Pancreas (tissue), 10 donors: ENCODE data around the gene SRP19. TPM values are rescaled to one million over a fixed set of nuclear protein-coding genes. Genes with fewer than 3 reads are reported as not detected.

Experiments
- ATAC-seq, 4 donors: fragments of 200-7000 bp; cut with Tn5 transposase; one replicate each; pipeline versions ENCODE4 v1.8.0 to v1.9.1; 2020; ENCODE audit warnings: mild to moderate bottlenecking in 4 of 4, moderate library complexity in 4 of 4
- DNase-seq, 6 donors: peaks; one replicate each; pipeline ENCODE4 v3.0.0-alpha.2; 2020
- FAIRE-seq: peaks from 2 replicates; lab custom pipeline; 2012; peaks lifted over from hg19 to GRCh38; lab: Jason Lieb, UNC
- H3K27ac ChIP-seq, 4 donors: fragments of 200-600 bp; sonication (generic); 1 replicate in 3 of 4; 2 replicates in 1 of 4; pipeline versions ENCODE4 v1.5.0 to v1.8.0; 2020
- H3K27me3 ChIP-seq, 4 donors: fragments of 200-600 bp; one replicate each; pipeline ENCODE4 v1.8.0; 2021
- H3K36me3 ChIP-seq, 3 donors: fragments of 200-600 bp; sonication (generic) in 1 of 3; one replicate each; pipeline versions ENCODE4 v1.5.0 to v1.8.0; 2020 to 2021
- H3K4me1 ChIP-seq, 3 donors: fragments of 200-600 bp; one replicate each; pipeline ENCODE4 v1.8.0; 2021
- H3K4me3 ChIP-seq, 4 donors: fragments of 200-600 bp; sonication (generic) in 2 of 4; one replicate each; pipeline versions ENCODE4 v1.5.0 to v1.8.0; 2020 to 2021
- H3K9me3 ChIP-seq, 4 donors: fragments of 200-600 bp; one replicate each; pipeline ENCODE4 v1.8.0; 2021
- WGBS, 2 donors: extraction: QIAGEN DNeasy Blood & Tissue Kit; methylation state at CpG; one replicate each; pipeline ENCODE4 v1.1.7; 2013; 5-methylcytosine and 5-hydroxymethylcytosine counted together
- intact Hi-C, 3 donors: fragments of 100-400 bp; cut with DNase I; formaldehyde crosslinking; loops; one replicate each; pipeline versions ENCODE4 v1.11.1 to v1.14.2; 2022
- polyA plus RNA-seq, 2 donors: library from polyadenylated mRNA; stranded (reverse); fragments of 200-250 nt; gene quantifications; one replicate each; pipeline ENCODE4 v1.2.3, GENCODE V29; 2013
- total RNA-seq, 6 donors: library from RNA; stranded (reverse); fragmentation: NEBNext Ultra II Directional in 4 of 6; extraction: Animal tissue kit (Norgen Biotek cat#: 25700) in 4 of 6; gene quantifications; one replicate each; pipeline versions ENCODE4 v1.2.1 to v1.2.4, GENCODE V29; 2021 to 2023
- TF ChIP-seq, protein P1 (sequence below), 4 donors: fragments of 200-600 bp; sonication (generic) in 3 of 4; IDR thresholded peaks; one replicate each; pipeline versions ENCODE4 v1.5.0 to v1.8.0; 2021; ENCODE audit warnings: antibody characterized with exemption in 4 of 4
- donor health status: healthy with polysubstance abuse.
- donor health status: DM: no; HTN: no; CAD: no; lungs with moderate emphysema.
- donor health status: DM: no; HTN: no; CAD: no.
- donor health status: control.
- donor health status: control.
- donor health status: Bipolar disorder and iron deficiency.
- donor health status: DM: yes; HTN: yes; CAD: no.
- donor health status: DM: no; HTN: no; CAD: no.
- donor health status: DM: no; HTN: no; CAD: no.
- donor health status: DM: yes; HTN: yes; CAD: no.

SRP19 gene
- total and polyA plus RNA-seq, 8 donors, result 12.4 to 72.4 (median 22.1) TPM

DNA sequence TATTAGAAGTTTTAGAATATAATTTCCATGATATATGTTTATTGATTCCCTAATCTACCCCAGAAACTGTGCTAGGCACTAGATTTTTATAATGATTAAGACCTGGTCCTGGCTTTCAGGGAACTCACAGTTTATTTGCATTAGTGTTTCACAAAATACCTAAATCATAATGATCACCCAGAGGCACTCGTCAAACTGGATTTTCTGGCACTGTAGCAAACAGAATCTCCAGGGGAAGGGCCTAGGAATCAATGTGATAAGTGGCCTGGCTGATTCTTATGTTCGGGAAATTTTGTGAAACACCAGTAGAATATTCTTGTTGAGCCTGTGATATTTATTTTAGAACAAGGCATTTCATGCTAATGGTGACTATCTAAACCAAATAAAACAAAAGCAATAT is 37.4 kb upstream of the SRP19 start:
- TF ChIP-seq, protein P1, sequence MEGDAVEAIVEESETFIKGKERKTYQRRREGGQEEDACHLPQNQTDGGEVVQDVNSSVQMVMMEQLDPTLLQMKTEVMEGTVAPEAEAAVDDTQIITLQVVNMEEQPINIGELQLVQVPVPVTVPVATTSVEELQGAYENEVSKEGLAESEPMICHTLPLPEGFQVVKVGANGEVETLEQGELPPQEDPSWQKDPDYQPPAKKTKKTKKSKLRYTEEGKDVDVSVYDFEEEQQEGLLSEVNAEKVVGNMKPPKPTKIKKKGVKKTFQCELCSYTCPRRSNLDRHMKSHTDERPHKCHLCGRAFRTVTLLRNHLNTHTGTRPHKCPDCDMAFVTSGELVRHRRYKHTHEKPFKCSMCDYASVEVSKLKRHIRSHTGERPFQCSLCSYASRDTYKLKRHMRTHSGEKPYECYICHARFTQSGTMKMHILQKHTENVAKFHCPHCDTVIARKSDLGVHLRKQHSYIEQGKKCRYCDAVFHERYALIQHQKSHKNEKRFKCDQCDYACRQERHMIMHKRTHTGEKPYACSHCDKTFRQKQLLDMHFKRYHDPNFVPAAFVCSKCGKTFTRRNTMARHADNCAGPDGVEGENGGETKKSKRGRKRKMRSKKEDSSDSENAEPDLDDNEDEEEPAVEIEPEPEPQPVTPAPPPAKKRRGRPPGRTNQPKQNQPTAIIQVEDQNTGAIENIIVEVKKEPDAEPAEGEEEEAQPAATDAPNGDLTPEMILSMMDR (IDR thresholded peaks at IDR 0.05), result no peak
- H3K4me3 ChIP-seq, result no peak overlapping the region
- H3K36me3 ChIP-seq, result peaks cover 0 to 18% (median 4%) of the 10 kb centered on the region in 3 donors
- ATAC-seq, result no peak
- H3K4me1 ChIP-seq, result no peaks in the 10 kb centered on the region
- H3K27ac ChIP-seq, result no peak overlapping the region
- intact Hi-C loops, result no loop called here
- H3K27me3 ChIP-seq, result no peaks in the 10 kb centered on the region
- no peaks in the 10 kb centered on the region for H3K9me3 ChIP-seq
- 68% methylated on average over 2 of the region's 2 CpGs for WGBS, 2 donors
- no peak for DNase-seq
- FAIRE-seq, result no peak

DNA sequence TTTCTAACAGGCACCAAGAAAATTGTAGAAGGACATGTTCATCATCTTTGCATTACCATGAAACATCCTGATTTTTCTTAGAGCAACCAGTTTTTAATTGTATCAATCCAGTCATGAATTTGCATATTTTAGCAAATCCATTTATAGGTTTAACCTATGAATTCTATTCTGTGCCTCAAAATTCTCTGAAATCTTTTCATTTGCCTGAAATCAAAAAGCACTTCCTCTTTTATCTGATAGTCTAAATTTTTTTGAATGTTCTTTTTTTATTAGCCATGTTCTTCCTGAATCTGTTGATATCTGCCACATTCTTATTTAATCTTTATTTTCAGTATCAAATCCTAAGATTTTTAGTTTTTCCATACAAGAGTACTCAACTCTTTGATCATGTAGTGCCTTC is 36.9 kb upstream of the SRP19 start:
- Histone ChIP-seq H3K4me1 (no peaks in the 10 kb centered on the region), H3K36me3 (peaks cover 0 to 13% (median 4%) of the 10 kb centered on the region in 3 donors), H3K27ac (no peak overlapping the region), H3K27me3 (no peaks in the 10 kb centered on the region), H3K4me3 (no peak overlapping the region), H3K9me3 (no peaks in the 10 kb centered on the region)
- no peak for ATAC-seq
- DNase-seq, result no peak
- TF ChIP-seq, protein P1 (IDR thresholded peaks at IDR 0.05), result no peak
- intact Hi-C loops, result no loop called here
- FAIRE-seq, result no peak

DNA sequence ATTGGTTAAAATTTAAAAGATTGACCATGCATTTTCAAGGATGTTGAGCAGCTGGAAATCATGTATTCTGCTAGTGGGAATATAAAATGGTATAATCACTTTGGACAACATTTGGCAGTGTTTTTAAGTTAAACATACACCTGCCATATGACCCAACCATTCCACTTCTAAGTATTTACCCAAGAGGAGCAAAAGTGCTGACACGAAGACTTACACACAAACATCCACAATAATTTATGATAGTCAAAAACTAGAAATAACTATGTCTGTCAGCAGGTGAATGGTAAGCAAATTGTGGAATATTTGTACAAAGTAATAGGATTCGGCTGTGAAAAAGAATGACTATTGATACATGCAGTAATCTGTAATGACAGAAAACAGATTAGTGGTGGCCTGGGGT is 30.7 kb upstream of the SRP19 start:
- DNase-seq (no peak), ATAC-seq (no peak), FAIRE-seq (no peak)
- H3K4me3 ChIP-seq, result no peak overlapping the region
- no peaks in the 10 kb centered on the region for H3K4me1 ChIP-seq
- TF ChIP-seq, protein P1 (IDR thresholded peaks at IDR 0.05), result no peak
- no peak overlapping the region for H3K27ac ChIP-seq
- peaks cover 0 to 14% (median 0%) of the 10 kb centered on the region in 3 donors for H3K36me3 ChIP-seq
- H3K27me3 ChIP-seq, result no peaks in the 10 kb centered on the region
- no peaks in the 10 kb centered on the region for H3K9me3 ChIP-seq
- 81% methylated on average over 2 of the region's 2 CpGs for WGBS, 2 donors
- intact Hi-C loops, result no loop called here

DNA sequence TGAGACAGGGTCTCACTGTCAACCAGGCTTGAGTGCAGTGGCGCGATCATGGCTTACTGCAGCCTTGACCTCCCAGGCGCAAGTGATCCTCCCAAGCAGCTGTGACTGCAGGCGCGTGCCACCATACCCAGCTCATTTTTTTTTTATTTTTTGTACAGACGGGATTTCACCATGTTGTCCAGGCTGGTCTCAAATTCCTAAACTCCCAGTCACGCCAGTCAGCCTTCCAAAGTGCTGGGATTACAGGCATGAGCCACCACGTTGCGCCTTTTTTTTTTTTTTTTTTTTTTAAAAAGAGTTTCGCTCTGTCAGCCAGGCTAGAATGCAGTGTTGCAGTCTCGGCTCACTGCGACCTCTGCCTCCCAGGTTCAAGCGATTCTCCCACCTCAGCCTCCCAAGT is 27.1 kb upstream of the SRP19 start:
- WGBS, 2 donors, result 97% methylated on average over 13 of the region's 13 CpGs
- intact Hi-C loops, result no loop called here

DNA sequence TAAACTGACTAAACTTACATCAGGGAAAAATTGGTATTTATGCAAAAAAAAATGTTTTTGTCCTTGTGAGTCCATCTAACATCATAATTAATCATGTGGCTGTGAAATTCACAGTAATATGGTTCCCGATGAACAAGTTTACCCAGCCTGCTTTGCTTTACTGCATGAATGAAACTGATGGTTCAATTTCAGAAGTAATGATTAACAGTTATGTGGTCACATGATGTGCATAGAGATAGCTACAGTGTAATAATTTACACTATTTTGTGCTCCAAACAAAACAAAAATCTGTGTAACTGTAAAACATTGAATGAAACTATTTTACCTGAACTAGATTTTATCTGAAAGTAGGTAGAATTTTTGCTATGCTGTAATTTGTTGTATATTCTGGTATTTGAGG is 16.6 kb upstream of the SRP19 start:
- Histone ChIP-seq H3K27ac (no peak overlapping the region), H3K4me1 (peaks cover 4 to 10% (median 6%) of the 10 kb centered on the region in 3 donors), H3K9me3 (no peaks in the 10 kb centered on the region), H3K4me3 (no peak overlapping the region), H3K36me3 (no peaks in the 10 kb centered on the region), H3K27me3 (no peaks in the 10 kb centered on the region)
- DNase-seq (no peak), FAIRE-seq (no peak), ATAC-seq (no peak)
- intact Hi-C loops, result no loop called here
- TF ChIP-seq, protein P1 (IDR thresholded peaks at IDR 0.05), result no peak
- 24 to 38% methylated on average over 1 of the region's 1 CpG for WGBS, 2 donors

More for the DNA sequence above, 27.1 kb upstream of the SRP19 start:
- Histone ChIP-seq H3K27me3 (no peaks in the 10 kb centered on the region), H3K4me3 (no peak overlapping the region), H3K27ac (no peak overlapping the region), H3K4me1 (no peaks in the 10 kb centered on the region), H3K9me3 (no peaks in the 10 kb centered on the region), H3K36me3 (peaks cover 0 to 23% (median 0%) of the 10 kb centered on the region in 3 donors)
- no peak for DNase-seq
- no peak for FAIRE-seq
- ATAC-seq, result no peak
- TF ChIP-seq, protein P1 (IDR thresholded peaks at IDR 0.05), result no peak
